GM18868 (cell line): ENCODE data around the gene THBS3.
"Not testable (repeated sequence)": the region's sequence is repeated elsewhere in the genome, so short reads cannot be mapped to it uniquely, and the experiment has no call there.

ENCODE experiments used
- ATAC-seq: cut with Tn5 transposase; IDR thresholded peaks from one replicate; pipeline ENCODE4 v1.9.1; 2021; ENCODE audit warnings: mild to moderate bottlenecking, moderate library complexity; ENCODE audit not compliant: unreplicated experiment

The THBS3 gene

DNA sequence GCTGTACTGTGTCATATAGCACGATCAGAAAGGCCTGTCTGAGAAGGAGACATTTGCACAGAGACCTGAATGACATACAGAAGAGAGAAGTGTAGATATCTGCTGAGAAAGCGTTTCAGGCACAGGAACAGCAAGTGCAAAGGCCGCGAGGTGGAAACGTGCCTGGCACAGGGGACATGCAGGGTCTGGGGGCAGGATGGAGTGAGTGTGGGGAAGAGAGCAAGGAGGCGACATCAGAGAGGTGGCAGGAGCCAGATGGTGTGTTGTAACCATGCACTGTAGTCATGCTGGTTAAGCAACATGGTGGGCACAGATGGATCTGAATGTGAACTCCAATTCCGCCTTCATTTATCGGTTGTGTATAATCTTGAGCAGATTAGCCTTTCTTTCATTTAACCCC is 47.6 kb downstream of the THBS3 start:
- ATAC-seq, result no peak

DNA sequence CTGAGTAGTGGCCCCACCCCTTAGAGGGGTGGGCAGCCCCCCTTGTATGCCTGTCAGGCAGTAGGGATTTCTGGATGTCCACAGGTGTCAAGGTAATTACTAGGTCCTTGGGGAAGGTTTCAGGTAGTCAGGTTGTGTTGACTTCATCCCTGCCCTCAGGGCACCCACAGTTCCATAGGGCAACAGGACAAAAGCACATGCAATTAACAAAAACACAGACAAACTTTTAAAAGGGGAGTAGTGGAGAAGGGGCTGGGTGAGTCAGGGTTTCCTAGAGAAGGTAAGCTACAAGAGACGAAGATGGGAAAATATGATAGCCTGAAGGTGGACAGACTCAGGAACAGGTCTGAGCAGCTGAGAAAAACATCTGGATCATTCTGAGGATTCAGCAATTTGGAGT is 48.7 kb downstream of the THBS3 start:
- ATAC-seq, result no peak

DNA sequence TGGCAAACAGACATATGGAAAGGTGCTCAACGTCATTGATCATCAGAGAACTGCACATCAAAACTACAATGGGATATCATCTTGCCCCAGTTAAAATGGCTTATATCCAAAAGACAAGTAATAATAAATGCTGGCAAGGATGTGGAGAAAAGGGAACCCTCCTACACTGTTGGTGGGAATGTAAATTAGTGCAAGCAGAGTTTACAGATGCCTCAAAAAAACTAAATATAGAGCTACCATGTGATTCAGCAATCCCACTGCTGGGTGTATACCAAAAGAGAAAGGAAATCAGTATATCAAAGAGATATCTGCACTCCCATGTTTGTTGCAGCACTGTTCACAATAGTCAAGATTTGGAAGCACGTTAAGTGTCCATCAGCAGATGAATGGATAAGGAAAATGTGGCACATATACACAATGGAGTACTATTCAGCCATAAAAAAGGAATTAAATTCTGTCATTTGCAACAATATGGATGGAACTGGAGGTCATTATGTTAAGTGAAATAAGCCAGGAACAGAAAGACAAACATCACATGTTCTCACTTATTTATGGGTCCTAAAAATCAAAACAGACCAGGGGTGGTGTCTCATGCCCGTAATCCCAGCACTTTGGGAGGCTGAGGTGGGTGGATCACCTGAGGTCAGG is 51.6 kb downstream of the THBS3 start:
- not testable (repeated sequence) for ATAC-seq
